CD4-positive, alpha-beta T cell treated with Interferon alpha-2 for 1 hour (primary cell): ENCODE results near the gene TYR.
"Not testable (repeated sequence)": the region's sequence is repeated elsewhere in the genome, so short reads cannot be mapped to it uniquely, and the experiment has no call there.

Source experiments
- DNase-seq, 2 donors: peaks; one replicate each; pipeline ENCODE4 v3.0.0-alpha.2; 2020 to 2022

The TYR gene

GRCh38 chr11:89177691-89178231 lies at the start of gene TYR:
TYR (plus strand) TSS chr11:89177875; CDS start chr11:89177954, 79 bp downstream.
- no peak for DNase-seq

DNA sequence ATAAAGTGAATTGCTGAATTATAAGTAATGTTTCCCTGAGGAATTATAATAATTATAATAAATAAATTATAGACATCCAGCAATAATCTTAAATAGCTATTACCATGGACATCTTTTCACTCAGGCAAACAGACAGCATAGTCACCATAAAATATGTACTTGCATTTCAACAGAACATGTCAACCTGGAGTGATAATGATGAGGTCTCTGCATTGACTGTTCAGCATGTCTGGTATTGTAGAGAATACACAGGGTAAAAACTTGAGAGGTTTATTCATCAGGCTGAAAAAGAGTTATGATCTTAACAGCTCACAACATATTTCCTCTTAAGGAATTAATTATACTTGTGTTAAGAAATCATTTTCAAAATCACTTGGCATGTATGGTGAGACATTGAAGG lies 41.1 kb upstream of the TYR start:
- no peak for DNase-seq

DNA sequence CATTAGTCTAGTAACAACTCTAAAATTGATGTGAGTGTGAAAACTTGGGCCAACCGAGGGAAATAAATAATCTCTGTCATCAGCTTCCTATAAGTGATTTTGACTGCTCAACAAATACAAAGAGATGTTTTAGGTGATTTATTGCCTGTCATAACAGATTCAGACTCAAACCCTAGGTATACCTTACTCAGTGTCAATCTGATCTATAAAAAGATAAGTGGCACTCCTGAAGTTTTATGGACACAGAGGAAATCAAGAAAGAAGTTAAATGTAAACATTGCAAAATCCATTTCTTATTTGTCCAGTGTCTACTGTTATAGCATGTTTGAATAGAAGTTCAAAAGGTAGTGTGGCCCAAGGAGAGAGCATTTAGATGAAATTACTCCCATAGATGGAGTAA lies 30.4 kb upstream of the TYR start:
- no peak for DNase-seq

GRCh38 chr11:89159974-89160373 lies 17.7 kb upstream of the TYR start:
- no peak for DNase-seq

DNA sequence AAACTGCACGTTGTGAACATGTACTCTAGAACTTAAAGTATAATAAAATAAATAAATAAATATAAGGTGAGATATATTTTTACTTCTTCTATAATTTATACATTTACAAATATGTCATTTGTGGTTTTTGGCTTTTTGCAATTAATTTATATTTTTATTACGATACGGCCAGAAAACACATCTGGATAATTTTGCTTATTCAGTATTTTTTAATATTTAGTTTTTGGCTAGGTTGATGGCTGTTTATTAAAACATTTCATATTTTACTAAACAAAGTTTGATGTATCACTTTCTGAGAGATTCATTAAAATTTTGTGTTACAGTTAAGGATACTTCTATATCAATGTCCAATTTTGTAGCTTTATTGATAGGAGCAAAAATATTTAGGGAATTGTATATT lies 15.7 kb upstream of the TYR start:
- DNase-seq: no peak

DNA sequence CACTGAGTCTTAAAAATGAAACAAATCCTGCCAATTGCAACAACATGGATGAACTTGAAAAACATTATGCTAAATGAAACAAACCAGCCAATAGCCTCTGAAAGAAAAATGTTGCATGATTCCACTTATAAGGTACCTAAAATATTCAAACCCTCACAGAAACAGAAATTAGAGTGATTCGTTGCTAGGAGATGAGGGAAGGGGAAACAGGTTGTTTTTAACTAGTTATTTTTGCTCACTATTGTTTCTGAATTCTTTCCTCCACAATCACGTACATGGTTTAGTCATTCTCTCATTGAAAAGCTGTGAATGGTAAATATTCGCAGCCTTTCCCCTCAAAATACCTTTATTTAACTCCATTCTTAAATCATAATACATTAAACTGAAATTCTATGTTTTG lies 14.0 kb upstream of the TYR start:
- no peak for DNase-seq

- DNase-seq: no peak
Observed at GRCh38 chr11:89168396-89168795, 9.3 kb upstream of the TYR start.

GRCh38 chr11:89175796-89176195 lies 1.9 kb upstream of the TYR start:
- no peak for DNase-seq

DNA sequence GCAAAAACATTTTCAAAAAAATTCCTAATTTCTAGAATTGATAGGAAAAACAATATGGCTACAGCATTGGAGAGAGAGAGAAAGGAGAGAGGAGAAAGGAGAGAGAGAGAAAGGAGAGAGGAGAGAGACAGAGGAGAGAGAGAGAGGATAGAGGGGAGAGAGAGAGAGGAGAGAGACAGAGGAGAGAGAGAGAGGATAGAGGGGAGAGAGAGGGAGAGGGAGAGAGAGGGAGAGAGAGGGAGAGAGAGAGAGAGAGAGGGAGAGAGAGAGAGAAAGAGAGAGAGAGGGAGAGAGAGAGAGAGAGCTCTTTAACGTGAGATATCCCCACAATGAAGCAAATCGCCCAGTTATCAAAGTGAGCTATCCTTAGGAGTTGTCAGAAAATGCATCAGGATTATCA lies 737 bp upstream of the TYR start:
- no peak for DNase-seq

DNA sequence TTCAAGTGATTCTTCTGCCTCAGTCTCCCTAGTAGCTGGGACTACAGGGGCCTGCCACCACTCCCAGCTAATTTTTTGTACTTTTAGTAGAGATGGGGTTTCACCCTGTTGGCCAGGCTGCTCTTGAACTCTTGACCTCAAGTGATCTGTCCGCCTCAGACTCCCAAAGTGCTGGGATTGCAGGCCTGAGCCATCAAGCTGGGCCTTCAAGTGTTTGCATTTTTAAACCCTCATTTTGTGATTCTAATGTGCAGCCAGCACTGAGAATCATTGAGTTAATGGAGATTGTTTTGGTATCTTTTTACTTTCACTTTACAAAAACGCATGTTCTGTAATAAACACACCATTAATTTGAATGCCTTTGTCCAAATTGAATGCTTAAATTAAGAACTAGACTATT lies 3.4 kb downstream of the TYR start:
- no peak for DNase-seq

GRCh38 chr11:89182773-89183518 lies 5.3 kb downstream of the TYR start:
- DNase-seq: no peak

DNA sequence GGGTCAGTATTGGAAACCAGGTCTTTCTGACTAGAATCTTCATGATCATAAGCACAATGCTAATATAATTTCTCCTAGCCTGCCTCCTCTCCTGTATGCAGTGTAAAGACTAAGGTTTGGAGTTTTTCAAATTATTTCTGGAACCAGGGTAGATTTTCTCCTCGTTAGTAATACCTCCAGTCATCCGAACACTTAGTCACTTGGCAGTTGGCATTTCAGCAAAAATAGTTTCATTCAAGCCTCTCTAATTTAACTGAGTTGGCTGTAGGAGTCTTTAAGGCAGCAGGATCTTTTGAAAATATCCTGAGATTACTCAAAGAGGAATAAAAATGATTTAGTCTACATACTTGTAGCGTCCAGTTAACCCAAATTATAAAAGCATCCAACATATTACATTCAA lies 6.3 kb downstream of the TYR start:
- DNase-seq: no peak

- no peak for DNase-seq
Observed at GRCh38 chr11:89189776-89190175, 12.1 kb downstream of the TYR start.

- no peak for DNase-seq
Observed at GRCh38 chr11:89201138-89201537, 23.5 kb downstream of the TYR start.

- DNase-seq: no peak
Observed at GRCh38 chr11:89203814-89204213, 26.1 kb downstream of the TYR start.

DNA sequence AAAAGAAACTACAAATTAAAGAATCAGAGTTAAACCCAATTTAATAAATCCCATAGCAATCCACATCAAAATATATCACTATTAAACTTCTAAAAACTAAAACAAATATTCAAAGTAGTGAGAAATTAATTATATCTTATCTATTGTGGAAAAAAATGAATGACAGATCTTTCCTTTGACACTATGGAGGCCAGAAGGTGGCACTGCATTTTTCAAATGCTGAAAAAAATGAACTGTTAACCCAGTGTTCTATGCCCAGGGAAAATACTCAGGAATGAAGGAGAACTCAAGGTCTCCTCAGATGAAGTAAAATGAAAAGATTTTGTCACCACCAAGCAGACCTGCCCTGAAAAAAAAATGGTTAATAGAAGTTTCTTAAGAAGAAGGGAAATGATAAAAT lies 27.7 kb downstream of the TYR start:
- no peak for DNase-seq

GRCh38 chr11:89220684-89221339 lies 43.1 kb downstream of the TYR start:
- DNase-seq: no peak

GRCh38 chr11:89235083-89235482 lies 57.4 kb downstream of the TYR start:
- DNase-seq: no peak

- no peak for DNase-seq
Observed at GRCh38 chr11:89235976-89236375, 58.3 kb downstream of the TYR start.

DNA sequence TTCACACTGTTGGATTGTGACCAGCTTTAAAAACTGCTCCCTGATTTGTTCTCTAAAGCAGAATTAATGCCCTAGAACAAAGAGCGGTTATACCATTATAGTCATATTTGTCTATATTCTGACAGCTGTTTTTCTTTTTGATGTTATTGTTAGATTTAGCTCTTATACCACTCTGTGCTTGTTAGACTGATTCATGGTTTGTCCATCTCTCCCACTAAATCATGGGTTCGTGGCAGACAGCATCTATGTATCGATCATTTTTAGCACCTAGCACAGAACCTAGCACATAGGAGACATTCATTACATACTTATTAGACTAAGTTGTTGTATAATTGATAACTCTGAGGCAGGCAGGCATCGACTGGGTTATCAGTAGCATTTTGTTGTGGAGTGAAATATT lies 69.3 kb downstream of the TYR start:
- not testable (repeated sequence) for DNase-seq

DNA sequence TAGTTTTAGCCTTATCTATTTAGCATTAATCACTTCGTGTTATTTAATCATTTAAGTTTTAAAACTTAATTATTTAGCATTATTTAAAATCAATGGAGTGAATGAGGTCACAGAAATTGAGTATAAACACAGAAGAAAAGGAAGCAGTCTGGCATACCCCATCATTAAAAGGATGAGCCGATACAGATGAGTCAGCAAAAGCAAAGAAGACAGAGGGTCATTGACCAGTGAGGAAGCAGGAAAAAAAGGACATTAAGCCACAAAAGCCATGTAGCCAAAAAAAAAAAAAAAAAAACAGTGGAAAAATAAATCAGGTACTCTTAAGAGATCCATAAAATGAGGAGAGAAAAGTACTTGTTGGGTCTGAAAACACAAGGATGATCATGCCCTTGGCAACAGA lies 71.5 kb downstream of the TYR start:
- no peak for DNase-seq

DNA sequence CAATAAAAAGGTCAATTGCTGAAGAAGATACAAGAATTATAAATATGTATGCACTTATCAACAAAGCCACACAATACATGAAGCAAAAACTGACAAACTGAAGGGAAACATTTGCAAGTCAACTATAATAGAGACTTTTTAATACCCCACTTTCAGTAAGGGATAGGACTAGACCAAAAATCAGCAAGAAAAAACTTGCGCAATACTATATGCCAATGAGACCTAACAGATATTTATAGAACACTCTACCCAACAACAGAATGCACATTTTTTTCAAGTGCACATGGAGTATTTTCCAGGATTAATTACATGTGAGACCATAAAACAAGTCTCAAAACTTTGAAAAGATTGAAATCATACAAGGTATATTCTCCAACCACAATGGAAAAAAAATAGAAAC lies 83.8 kb downstream of the TYR start:
- DNase-seq: not testable (repeated sequence)

GRCh38 chr11:89267660-89268302 lies 90.1 kb downstream of the TYR start:
- DNase-seq: no peak

- not testable (repeated sequence) for DNase-seq
Observed at GRCh38 chr11:89272540-89273088, 94.9 kb downstream of the TYR start.
